Activated CD4-positive, alpha-beta T cell treated with anti-CD3 and anti-CD28 coated beads for 24 hours (primary cell): Measurements from ENCODE around the gene ATG2B.
A peak's percentile ranks its signal among the peaks of the same experiment; 100 is the strongest.
"Not testable (repeated sequence)": the region's sequence is repeated elsewhere in the genome, so short reads cannot be mapped to it uniquely, and the experiment has no call there.

Experiments used
- DNase-seq, 2 donors: peaks; one replicate each; pipeline ENCODE4 v3.0.0-alpha.2; 2020; ENCODE audit warnings: low read depth in 2 of 2

The ATG2B gene

GRCh38 chr14:96373538-96373937 is 10.4 kb upstream of the ATG2B start:
- no peak for DNase-seq

DNA sequence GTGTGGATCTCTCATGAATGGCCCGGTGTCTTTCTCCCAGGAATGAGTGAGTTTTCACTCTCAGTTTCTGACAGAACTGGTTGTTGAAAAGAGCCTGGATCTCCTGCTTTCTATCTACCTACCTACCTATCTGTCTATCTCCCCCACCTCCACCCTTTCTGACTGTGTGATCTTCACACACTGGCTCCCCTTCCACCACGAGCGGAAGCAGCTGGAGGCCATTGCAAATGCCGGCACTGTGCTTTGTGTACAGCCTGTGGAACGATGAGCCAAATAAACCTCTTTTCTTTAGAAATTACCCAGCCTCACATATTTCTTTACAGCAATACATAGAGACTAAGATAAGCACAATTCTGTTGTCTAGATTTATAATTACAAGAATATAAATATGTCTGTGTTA is 7.4 kb upstream of the ATG2B start:
- no peak for DNase-seq

DNA sequence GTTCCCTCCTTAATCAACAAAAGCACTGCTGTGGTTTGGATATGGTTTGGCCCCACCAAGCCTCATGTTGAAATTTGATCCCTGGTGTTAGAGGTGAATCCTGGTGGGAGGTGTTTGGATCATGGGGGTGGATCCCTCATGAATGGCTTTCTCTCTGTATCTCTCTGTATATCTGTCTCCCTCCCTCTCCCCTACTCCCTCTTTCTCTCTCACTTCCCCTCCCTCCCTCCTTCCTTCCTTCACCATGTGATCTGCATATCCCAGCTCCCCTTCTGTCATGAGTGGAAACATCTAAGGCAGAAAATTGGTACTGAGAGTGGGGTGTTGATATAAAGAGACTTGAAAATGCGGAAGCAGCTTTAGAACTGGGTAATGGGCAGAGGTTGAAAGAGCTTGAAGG is 5.4 kb upstream of the ATG2B start:
- DNase-seq, result no peak

- no peak for DNase-seq
Measured at GRCh38 chr14:96364962-96365361, 1.8 kb upstream of the ATG2B start.

- DNase-seq, result peak; percentile 3 to 15
Measured at GRCh38 chr14:96363751-96364336, 703 bp upstream of the ATG2B start.

GRCh38 chr14:96362071-96362964 is 823 bp downstream of the ATG2B start:
- DNase-seq, result peak; percentile 12 to 33

DNA sequence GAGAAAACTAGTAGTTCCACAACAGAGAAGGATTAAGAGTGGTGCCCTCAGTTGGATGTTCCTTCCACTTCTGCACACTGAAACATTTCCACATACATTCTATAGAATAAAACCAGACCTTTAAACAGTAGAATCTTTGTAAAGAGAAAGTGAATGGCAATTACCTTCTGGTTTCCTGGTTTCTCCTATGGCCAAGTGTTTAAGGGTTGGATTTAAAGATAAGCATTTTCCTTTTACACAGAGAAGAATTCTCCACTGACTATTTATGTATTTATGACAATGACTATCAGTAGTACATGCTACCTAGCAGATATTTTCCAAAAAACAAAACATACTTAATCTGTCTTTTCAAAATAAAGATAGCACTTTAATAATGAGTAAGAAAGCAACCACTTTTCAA is 3.2 kb downstream of the ATG2B start:
- DNase-seq, result no peak

DNA sequence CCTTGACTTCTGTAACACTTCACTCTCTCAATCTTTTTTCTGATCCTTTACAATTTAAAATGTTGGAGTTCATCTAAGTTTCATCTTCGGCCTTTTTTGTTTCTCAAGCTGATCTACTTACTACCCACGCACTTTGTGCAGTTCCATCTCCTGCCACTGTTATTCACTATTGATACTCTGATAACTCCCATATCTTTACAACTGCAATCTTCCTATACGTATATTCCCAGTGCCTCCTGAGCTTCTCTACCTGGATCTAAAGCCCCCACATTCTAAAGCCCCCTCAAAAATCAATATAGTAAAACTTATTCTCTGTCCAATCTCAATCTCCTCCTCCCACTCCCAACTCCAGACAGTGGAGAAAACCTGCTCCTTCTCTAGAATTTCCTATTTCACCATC is 5.9 kb downstream of the ATG2B start:
- DNase-seq, result no peak

DNA sequence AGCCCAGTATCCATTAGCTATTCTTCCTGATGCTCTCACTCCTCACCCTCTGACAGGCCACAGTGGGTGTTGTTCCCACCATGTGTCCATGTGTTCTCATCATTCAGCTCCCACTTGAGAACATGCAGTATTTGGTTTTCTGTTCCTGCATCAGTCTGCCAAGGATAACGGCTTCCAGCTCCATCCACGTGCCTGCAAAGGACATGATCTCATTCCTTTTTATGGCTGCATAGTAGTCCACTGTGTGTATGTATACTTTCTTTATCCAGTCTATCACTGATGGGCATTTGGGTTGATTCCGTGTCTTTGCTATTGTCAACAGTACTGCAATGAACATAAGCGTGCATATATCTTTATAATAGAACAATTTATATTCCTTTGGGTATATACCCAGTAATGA is 8.9 kb downstream of the ATG2B start:
- no peak for DNase-seq

DNA sequence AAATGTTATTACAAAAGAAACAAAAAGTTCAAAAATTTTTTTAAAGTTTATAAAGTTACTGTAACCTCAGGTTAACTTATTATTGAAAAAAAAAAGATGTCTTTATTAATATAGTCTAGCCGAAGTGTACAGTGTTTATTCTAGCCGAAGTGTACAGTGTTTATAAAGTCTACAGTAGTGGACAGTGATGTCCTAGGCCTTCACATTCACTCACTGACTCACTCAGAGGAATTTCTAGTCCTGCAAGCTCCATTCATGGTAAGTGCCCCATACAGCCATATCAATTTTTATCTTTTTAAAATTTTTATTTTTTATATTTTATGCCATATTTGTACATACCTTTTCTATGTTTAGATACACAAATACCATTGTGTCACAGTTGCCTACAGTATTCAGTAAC is 10.4 kb downstream of the ATG2B start:
- DNase-seq, result no peak

- no peak for DNase-seq
Measured at GRCh38 chr14:96351986-96352385, 11.2 kb downstream of the ATG2B start.

DNA sequence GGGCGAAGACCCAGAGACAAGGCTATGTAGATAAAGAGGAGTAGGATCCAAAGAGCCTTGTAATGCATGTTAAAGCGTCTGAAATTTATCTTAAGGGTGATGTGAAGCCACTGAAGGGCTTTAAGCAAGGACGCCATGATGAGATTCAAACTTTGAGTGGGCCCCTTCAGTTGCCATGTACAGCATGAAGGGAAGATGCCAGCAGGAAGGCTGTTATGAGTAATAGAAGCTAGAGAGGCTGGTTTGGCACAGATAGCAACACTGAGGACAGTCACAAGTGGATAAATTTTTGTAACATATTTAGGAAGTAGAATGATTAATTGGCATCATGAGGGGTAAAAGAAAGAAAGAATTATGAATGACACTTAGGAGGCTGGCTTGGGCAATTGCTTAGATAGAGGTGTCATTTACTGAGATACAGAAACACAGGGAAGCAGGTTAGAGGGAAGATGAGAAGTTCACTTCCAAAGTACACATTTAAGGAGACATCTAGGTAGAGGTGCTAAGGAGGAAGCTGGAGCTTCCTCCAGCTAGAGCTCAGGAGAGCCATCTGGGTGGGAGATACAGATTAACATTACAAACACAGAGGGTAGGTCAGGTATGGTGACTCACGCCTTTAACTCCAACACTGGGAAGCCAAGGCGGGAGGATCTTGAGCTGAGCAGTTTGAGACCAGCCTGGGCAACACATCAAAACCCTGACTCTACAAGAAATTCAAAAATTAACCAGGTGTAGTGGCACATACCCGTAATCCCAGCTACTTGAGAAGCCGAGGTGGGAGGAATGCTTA is 13.7 kb downstream of the ATG2B start:
- no peak for DNase-seq

DNA sequence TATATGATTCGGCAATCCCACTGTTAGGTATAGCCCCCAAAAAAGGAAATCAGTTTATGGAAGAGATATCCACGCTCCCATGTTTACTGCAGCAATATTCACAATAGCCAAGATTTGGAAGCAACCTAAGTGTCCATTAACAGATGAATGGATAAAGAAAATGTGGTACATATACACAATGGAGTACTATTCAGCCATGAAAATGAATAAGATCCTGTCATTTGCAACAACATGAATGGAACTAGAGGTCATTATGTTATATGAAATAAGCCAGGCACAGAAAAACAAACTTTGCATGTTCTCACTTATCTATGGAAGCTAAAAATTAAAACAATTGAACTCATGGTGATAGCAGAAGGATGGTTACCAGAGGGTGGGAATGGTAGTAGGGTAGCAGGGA is 15.2 kb downstream of the ATG2B start:
- DNase-seq, result not testable (repeated sequence)

- DNase-seq, result no peak
Measured at GRCh38 chr14:96345669-96346068, 17.5 kb downstream of the ATG2B start.

DNA sequence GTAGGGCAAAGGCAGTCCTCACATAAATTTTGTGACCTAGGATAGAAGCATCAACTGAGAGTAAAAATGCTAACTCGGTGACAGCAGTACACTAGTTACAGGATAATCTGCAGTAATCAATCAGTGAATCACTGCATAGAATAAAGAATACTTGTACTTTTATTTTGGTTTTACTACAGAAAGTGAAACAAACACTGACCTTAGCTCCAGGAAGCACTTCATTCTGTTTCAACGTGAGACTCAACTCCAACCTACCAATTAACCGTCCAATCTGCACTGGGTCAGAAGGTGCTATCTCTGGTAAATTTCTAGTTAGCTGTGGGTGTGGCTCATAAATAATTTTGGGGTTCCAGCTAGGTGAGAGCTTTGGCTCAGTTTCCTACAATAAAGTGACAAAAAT is 21.8 kb downstream of the ATG2B start:
- no peak for DNase-seq

GRCh38 chr14:96338551-96338950 is 24.6 kb downstream of the ATG2B start:
- no peak for DNase-seq

- no peak for DNase-seq
Measured at GRCh38 chr14:96324219-96324618, 38.9 kb downstream of the ATG2B start.

GRCh38 chr14:96320605-96321004 is 42.5 kb downstream of the ATG2B start:
- DNase-seq, result no peak

- no peak for DNase-seq
Measured at GRCh38 chr14:96318836-96319235, 44.3 kb downstream of the ATG2B start.

DNA sequence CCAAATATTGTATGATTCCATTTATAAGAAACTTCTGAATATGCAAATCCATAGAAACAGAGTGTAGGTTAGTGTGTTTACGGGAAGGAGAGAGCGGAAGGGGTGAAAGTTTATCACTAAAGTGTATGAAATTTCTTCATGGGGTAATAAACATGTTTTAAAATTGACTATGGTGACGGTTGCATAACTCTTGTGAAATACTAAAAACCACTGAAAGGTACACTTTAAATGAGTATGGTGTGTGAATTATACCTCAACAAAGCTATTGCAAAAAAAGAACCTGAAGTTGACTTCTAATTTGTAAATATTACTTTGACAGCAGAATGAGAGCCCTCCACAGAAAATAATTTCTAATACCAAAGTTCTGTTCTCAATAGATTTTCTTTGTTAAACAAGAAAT is 47.1 kb downstream of the ATG2B start:
- DNase-seq, result no peak

DNA sequence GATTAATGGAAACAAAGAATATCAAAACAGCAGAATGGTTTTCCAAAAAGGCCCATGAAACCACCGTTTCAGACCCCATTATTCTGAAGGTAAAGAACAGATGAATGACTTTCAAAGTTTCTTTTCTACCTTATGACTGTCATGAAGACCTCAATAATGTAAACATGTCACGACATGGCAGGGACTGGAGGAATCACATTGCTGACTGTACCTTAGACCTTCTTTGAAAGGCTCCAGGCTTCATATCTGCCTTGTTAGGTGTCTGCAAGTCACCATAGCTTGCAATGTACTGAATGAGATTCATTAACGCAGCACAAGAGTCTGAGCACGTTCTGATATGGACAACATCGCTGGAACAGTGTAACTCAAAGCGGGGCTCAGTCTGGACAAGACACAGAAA is 52.2 kb downstream of the ATG2B start:
- no peak for DNase-seq

DNA sequence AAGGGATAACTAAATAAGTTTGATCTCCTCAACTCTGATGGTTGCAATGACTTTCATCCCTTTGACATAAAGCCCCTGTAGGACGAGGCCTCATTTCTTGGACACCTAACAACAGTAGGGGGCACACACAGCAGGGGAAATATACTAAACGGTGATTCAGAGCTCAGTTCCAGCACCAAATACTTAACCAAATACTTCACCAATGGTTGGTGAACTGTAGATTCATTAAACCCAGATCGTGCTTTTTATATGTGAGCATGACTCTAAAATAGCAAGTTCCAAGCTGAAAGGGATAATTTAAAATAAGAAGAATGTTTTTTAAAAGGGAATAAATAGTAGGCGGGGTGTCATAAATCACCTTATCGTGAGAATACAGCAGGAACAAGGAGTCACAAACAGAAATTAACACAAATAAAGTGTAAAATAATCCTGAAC is 53.2 kb downstream of the ATG2B start:
- DNase-seq, result no peak
